GM21447 (cell line): ENCODE measurements around the gene ZNF708.
"Not testable (repeated sequence)": the region's sequence is repeated elsewhere in the genome, so short reads cannot be mapped to it uniquely, and the experiment has no call there.

Experiments
- ATAC-seq: cut with Tn5 transposase; IDR thresholded peaks from one replicate; pipeline ENCODE4 v1.9.1; 2021; ENCODE audit not compliant: unreplicated experiment

The ZNF708 gene

DNA sequence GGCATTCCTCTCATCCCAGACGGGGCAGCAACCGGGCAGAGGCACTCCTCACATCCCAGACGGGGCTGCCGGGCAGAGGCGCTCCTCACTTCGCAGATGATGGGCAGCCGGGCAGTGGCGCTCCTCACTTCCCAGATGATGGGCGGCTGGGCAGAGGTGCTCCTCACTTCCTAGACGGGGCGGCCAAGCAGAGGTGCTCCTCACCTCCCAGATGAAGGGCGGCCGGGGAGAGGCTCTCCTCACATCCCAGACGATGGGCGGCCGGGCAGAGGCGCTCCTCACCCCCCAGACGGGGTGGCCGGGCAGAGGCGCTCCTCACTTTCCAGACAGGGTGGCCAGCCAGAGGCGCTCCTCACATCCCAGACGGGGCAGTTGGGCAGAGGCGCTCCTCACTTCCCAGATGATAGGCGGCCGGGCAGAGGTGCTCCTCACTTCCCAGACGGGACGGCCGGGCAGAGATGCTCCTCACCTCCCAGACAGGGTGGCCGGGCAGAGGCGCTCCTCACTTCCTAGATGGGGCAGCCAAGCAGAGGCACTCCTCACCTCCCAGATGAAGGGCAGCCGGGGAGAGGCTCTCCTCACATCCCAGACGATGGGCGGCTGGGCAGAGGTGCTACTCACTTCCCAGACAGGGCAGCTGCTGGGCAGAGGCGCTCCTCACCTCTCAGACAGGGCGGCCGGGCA, 68.9 kb downstream of the ZNF708 start:
- ATAC-seq: no peak

DNA sequence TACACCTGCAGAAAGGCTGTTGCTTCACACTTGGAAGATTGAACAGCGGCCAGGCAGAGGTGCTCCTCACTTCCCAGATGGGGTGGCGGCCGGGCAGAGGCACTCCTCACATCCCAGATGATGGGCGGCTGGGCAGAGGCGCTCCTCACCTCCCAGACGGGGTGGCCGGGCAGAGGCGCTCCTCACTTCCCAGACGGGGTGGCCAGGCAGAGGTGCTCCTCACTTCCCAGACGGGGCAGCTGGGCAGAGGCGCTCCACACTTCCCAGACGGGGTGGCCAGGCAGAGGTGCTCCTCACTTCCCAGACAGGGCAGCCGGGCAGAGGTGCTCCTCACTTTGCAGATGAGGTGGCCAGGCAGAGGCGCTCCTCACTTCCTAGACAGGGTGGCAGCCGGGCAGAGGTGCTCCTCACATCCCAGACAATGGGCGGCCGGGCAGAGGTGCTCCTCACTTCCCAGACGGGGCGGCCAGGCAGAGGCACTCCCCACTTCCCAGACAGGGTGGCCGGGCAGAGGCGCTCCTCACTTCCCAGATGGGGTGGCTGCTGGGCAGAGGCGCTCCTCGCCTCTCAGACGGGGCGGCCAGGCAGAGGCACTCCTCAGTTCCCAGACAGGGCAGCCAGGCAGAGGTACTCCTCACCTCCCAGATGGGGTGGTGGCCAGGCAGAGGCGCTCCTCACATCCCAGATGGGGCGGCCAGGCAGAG, 69.6 kb downstream of the ZNF708 start:
- ATAC-seq: not testable (repeated sequence)

DNA sequence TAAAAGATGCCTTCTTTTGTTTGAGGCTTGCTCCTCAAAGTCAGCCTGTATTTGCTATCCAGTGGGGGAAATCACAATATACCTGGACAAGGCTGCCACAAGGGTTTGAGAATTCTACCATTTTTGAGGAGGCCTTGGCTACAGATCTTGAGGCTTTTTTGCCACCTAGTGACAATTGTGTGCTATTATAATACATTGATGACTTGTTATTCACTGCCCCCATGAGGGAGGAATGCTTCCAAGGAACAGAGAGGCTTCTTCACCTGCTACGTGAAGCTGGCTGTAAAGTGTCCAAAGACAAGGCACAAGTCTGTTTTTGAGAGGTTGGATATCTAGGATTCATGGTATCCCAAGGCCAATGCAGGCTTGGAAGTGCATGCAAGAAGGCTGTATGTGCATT, 72.5 kb downstream of the ZNF708 start:
- no peak for ATAC-seq
